T-cell (primary cell): ENCODE data around the gene PRPF4. TPM values are rescaled to one million over a fixed set of nuclear protein-coding genes. Genes with fewer than 3 reads are reported as not detected.
"Not testable (repeated sequence)": the region's sequence is repeated elsewhere in the genome, so short reads cannot be mapped to it uniquely, and the experiment has no call there.

ENCODE experiments used
- ATAC-seq, 4 experiments: fragments of 200-7000 bp in 3 of 4; fragments of 150-1000 bp in 1 of 4; cut with Tn5 transposase; replicated peaks in 1 of 4; 1 replicate in 3 of 4; 2 replicates in 1 of 4; pipeline ENCODE4 v1.10.0; 2021; ENCODE audit warnings: moderate library complexity in 3 of 4, mild to moderate bottlenecking in 2 of 4, moderate number of reproducible peaks in 1 of 4
- CTCF ChIA-PET, 2 donors: fragments of 300-600 bp; sonication (Branson Sonifier 250); formaldehyde crosslinking; loops; one replicate each; lab custom pipeline; 2022; ENCODE audit warnings: antibody characterized with exemption in 2 of 2; lab: Charles Lee
- POLR2A ChIA-PET, 2 donors: fragments of 300-600 bp; sonication (Branson Sonifier 250); formaldehyde crosslinking; loops; one replicate each; lab custom pipeline; 2022; ENCODE audit warnings: antibody characterized with exemption in 2 of 2; lab: Charles Lee
- DNase-seq, 35 experiments: peaks; one replicate each; pipeline versions ENCODE4 v3.0.0 to v3.0.0-alpha.2; 2013 to 2023
- H3K27ac ChIP-seq: one replicate; pipeline ENCODE4 v1.5.1; 2013; ENCODE audit warnings: low read length
- H3K27me3 ChIP-seq, 2 experiments: replicated peaks in 1 of 2; 1 replicate in 1 of 2; 2 replicates in 1 of 2; pipeline versions ENCODE4 v1.6.1 to v1.7.0; 2013; ENCODE audit warnings: low read length in 1 of 2, mixed read lengths in 1 of 2; ENCODE audit not compliant: control insufficient read depth in 2 of 2, insufficient read depth in 2 of 2; ENCODE audit errors: extremely low read depth in 1 of 2
- H3K36me3 ChIP-seq, 2 donors: 1 replicate in 1 of 2; 2 replicates in 1 of 2; pipeline versions ENCODE4 v1.6.1 to v1.7.0; 2013; ENCODE audit warnings: low read length in 1 of 2; ENCODE audit not compliant: control insufficient read depth in 2 of 2, insufficient read depth in 1 of 2; ENCODE audit errors: extremely low read depth in 1 of 2
- H3K4me1 ChIP-seq, 2 experiments: 1 replicate in 1 of 2; 2 replicates in 1 of 2; pipeline versions ENCODE4 v1.6.1 to v1.7.0; 2013; ENCODE audit warnings: low read length in 2 of 2, mixed read lengths in 1 of 2; ENCODE audit not compliant: insufficient read depth in 2 of 2, control insufficient read depth in 1 of 2; ENCODE audit errors: extremely low read depth in 1 of 2
- H3K4me3 ChIP-seq, 2 donors: 1 replicate in 1 of 2; 2 replicates in 1 of 2; pipeline versions ENCODE4 v1.5.1 to v1.7.0; 2013; ENCODE audit warnings: mild to moderate bottlenecking in 2 of 2, low read length in 1 of 2, moderate library complexity in 1 of 2; ENCODE audit not compliant: control insufficient read depth in 1 of 2; ENCODE audit errors: extremely low read depth in 1 of 2
- H3K9me3 ChIP-seq: 2 replicates; pipeline ENCODE4 v1.7.0; 2013
- H3K27ac Mint-ChIP-seq, 2 donors: one replicate each; pipeline ENCODE4 v1.8.0; 2020 to 2021; ENCODE audit warnings: mild to moderate bottlenecking in 2 of 2, mixed read lengths in 2 of 2
- H3K27me3 Mint-ChIP-seq, 2 donors: one replicate each; pipeline ENCODE4 v1.8.0; 2021 to 2022; ENCODE audit warnings: mixed read lengths in 2 of 2
- H3K36me3 Mint-ChIP-seq: one replicate; pipeline ENCODE4 v1.8.0; 2021; ENCODE audit warnings: mixed read lengths
- H3K4me1 Mint-ChIP-seq, 3 donors: one replicate each; pipeline ENCODE4 v1.8.0; 2020 to 2022; ENCODE audit warnings: mixed read lengths in 3 of 3, mild to moderate bottlenecking in 1 of 3
- H3K4me3 Mint-ChIP-seq, 3 donors: one replicate each; pipeline ENCODE4 v1.8.0; 2020 to 2022; ENCODE audit warnings: mild to moderate bottlenecking in 3 of 3, mixed read lengths in 3 of 3, moderate library complexity in 3 of 3
- H3K9me3 Mint-ChIP-seq, 3 donors: one replicate each; pipeline ENCODE4 v1.8.0; 2020 to 2022; ENCODE audit warnings: mixed read lengths in 3 of 3
- WGBS: methylation state at CpG from one replicate; pipeline ENCODE4 v1.1.5; 2013; ENCODE audit warnings: missing lambda C conversion rate; ENCODE audit not compliant: insufficient coverage; 5-methylcytosine and 5-hydroxymethylcytosine counted together
- total RNA-seq, 35 experiments: library from RNA in 6 of 35; stranded (reverse) in 6 of 35; fragments of 120-200 nt in 1 of 35; gene quantifications; one replicate each; pipeline versions ENCODE4 v1.2.1 to v1.2.4 and lab custom pipeline; 2013 to 2026

The PRPF4 gene
- total RNA-seq, 5 donors from 2014 or later (not counting 1 experiment from before 2014, with no cell fraction given), result 16.6 to 24.4 (median 21.1) TPM

DNA sequence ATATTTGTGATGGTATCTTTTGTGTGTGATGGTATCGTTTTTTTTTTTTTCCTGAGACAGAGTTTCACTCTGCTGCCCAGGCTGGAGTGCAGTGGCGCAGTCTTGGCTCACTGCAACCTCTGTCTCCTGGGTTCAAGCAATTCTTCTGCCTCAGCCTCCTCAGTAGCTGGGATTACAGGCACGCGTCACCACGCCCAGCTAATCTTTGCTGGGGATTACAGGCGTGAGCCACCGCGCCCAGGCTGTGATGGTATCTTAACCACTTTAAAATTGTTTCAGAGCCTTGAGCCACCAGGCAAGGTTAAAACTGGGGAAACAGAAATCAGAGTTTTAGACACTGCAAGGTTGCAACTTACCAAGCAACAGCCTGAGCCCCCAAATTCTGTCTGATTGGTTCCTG is 20.8 kb downstream of the PRPF4 start:
- H3K4me3 ChIP-seq, H3K27me3 Mint-ChIP-seq, DNase-seq, H3K27ac Mint-ChIP-seq, H3K9me3 ChIP-seq, H3K4me1 Mint-ChIP-seq, H3K27ac ChIP-seq, H3K4me1 ChIP-seq, H3K4me3 Mint-ChIP-seq, H3K9me3 Mint-ChIP-seq, CTCF ChIA-PET, ATAC-seq: not testable (repeated sequence)
- H3K36me3 ChIP-seq, result peaks cover 0 to 22% of the 10 kb centered on the region in 2 donors
- peaks cover 11% of the 10 kb centered on the region for H3K36me3 Mint-ChIP-seq
- POLR2A ChIA-PET, result interaction anchor here in 1 of 2 donors (0.7 kb wide), 1 partner anchor 146 kb away, joined by 3 read pairs; the partner anchor contains the start of gene SLC31A2
- 95% methylated on average over 3 of the region's 8 CpGs for WGBS
- H3K27me3 ChIP-seq, result peaks cover 0 to 11% of the 10 kb centered on the region in 2 experiments

DNA sequence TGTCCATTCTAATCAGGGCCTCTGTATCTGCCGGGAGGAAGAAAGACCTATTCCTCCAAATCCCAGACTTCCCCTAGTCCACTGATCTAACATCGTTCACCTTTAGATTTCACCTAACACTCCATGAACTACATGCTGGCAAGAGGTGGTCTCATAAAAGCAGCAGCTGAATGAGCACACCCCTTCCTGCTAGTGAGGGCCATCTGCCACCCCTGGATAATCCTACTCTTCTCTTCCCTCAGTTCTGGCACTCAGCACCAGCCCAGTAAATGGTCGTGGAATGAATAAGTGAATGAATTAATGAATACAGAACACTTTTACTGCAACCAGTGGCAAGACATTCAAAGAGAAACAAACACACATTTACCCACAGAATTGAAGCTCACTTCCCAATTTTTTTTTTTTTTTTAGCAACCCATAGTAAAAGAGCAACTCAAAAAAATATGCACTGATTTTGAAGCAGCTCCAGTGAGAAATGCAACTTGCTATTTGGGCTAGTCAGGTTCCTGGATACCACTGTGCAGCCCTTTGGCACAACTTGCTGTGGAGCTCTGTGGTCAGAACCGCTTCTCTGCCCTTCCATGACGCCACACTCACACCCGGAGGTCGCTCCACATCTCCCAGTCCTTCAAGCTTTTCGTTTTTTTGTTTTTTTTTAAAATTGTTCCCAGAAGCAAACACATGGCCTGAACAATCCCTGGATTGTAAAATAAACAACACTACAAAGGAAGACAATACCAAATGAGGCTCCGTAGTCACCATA is 21.5 kb downstream of the PRPF4 start:
- Histone ChIP-seq H3K4me1 (no peaks in the 10 kb centered on the region), H3K9me3 (no peaks in the 10 kb centered on the region), H3K36me3 (peaks cover 0 to 15% of the 10 kb centered on the region in 2 donors), H3K27me3 (peaks cover 0 to 11% of the 10 kb centered on the region in 2 experiments), H3K27ac (no peak overlapping the region), H3K4me3 (no peak overlapping the region)
- peaks cover 6% of the 10 kb centered on the region for H3K36me3 Mint-ChIP-seq
- no peaks in the 10 kb centered on the region for H3K4me1 Mint-ChIP-seq
- no peaks in the 10 kb centered on the region for H3K9me3 Mint-ChIP-seq
- H3K27ac Mint-ChIP-seq, result no peak overlapping the region
- WGBS, result 72% methylated on average over 5 of the region's 9 CpGs
- no peaks in the 10 kb centered on the region for H3K27me3 Mint-ChIP-seq
- no peak overlapping the region for H3K4me3 Mint-ChIP-seq
- POLR2A ChIA-PET, result interaction anchor here in 1 of 2 donors (0.5 to 0.7 kb wide), 2 partner anchors 11 to 146 kb away, joined by 3 read pairs; partner anchors contain the start of gene SLC31A2
- CTCF ChIA-PET, result interaction anchor here in 1 of 2 donors (0.6 to 0.8 kb wide), 2 partner anchors 13 to 1024 kb away, joined by 3 read pairs; no protein-coding TSS in a partner anchor
- ATAC-seq (no peak), DNase-seq (no peak)

DNA sequence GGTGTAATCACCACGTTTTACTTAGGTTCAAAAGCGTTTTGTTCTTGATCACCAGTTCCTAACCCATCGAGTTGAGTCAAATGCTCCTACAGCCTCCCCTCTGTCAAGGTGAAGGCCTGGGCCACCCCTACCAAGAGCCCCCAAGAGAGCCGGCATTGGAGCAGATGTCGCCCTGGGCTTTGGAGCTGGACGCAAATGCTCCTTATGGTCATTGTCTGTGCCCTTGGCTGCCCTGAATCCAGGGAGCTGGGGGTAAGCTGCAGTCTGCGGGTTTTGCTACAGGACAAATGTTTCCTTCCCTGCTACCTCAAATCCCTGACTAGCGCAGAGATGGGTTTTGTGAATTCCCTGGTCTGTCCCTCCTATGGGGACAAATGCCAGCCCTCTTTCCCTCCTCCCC is 22.9 kb downstream of the PRPF4 start:
- ATAC-seq (no peak), DNase-seq (no peak)
- Mint-ChIP-seq H3K4me1 (no peaks in the 10 kb centered on the region), H3K36me3 (no peaks in the 10 kb centered on the region), H3K9me3 (no peaks in the 10 kb centered on the region), H3K27me3 (peaks cover 0 to 5% of the 10 kb centered on the region in 2 donors), H3K4me3 (no peak overlapping the region), H3K27ac (no peak overlapping the region)
- no peak overlapping the region for H3K27ac ChIP-seq
- H3K4me3 ChIP-seq, result no peak overlapping the region
- CTCF ChIA-PET, result interaction anchor here in 1 of 2 donors (0.6 kb wide), 1 partner anchor 15 kb away, joined by 4 read pairs; no protein-coding TSS in a partner anchor
- WGBS, result 86% methylated on average over 8 of the region's 8 CpGs
- H3K4me1 ChIP-seq, result no peaks in the 10 kb centered on the region
- peaks cover 0 to 11% of the 10 kb centered on the region in 2 experiments for H3K27me3 ChIP-seq
- peaks cover 0 to 4% of the 10 kb centered on the region in 2 donors for H3K36me3 ChIP-seq
- H3K9me3 ChIP-seq, result no peaks in the 10 kb centered on the region
- POLR2A ChIA-PET, result no interaction called here

- ChIA-PET CTCF (interaction anchor here in 1 of 2 donors (0.6 kb wide), 1 partner anchor 16 kb away, joined by 4 read pairs; no protein-coding TSS in a partner anchor), POLR2A (no interaction called here)
- Mint-ChIP-seq H3K27ac (no peak overlapping the region), H3K4me1 (no peaks in the 10 kb centered on the region), H3K4me3 (no peak overlapping the region), H3K27me3 (peaks cover 0 to 7% of the 10 kb centered on the region in 2 donors), H3K36me3 (no peaks in the 10 kb centered on the region), H3K9me3 (no peaks in the 10 kb centered on the region)
- no peak for DNase-seq
- H3K4me3 ChIP-seq, result no peak overlapping the region
- no peaks in the 10 kb centered on the region for H3K9me3 ChIP-seq
- 90% methylated on average over 9 of the region's 15 CpGs for WGBS
- no peak for ATAC-seq
- peaks cover 0 to 11% of the 10 kb centered on the region in 2 experiments for H3K27me3 ChIP-seq
- H3K36me3 ChIP-seq, result peaks cover 0 to under 1% of the 10 kb centered on the region in 2 donors
- H3K27ac ChIP-seq, result no peak overlapping the region
- H3K4me1 ChIP-seq, result no peaks in the 10 kb centered on the region
Measured at GRCh38 chr9:113298924-113299770, 23.7 kb downstream of the PRPF4 start.

DNA sequence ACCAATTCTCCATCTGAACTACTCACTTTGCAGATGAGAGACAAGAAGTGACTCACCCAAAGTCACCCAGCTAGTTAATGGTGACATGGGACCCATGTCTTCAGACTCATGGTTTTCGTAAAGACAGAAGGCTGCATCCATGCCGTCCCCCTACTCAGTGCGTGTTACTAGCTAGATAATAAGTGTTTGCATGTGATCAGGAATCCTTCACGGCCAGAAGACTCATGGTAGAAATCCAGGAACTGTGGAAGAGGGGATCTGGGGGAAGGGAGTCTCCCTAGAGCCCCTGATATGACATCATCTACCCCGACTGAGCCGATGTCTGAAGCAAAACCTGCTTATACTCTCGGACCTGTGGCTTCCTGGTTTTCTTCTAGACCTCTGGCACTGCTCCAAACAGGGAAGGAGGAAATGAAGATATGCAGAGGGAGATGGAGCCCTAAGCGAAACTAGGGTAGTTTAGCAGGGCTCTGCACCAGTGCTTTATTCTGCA is 24.4 kb downstream of the PRPF4 start:
- Histone ChIP-seq H3K36me3 (no peaks in the 10 kb centered on the region), H3K4me3 (no peak overlapping the region), H3K4me1 (no peaks in the 10 kb centered on the region), H3K27me3 (peaks cover 0 to 13% of the 10 kb centered on the region in 2 experiments), H3K9me3 (no peaks in the 10 kb centered on the region), H3K27ac (no peak overlapping the region)
- Mint-ChIP-seq H3K9me3 (no peaks in the 10 kb centered on the region), H3K27me3 (peaks cover 0 to 7% of the 10 kb centered on the region in 2 donors), H3K4me1 (no peaks in the 10 kb centered on the region), H3K4me3 (no peak overlapping the region), H3K27ac (no peak overlapping the region), H3K36me3 (no peaks in the 10 kb centered on the region)
- ATAC-seq (no peak), DNase-seq (no peak)
- CTCF ChIA-PET, result interaction anchor here in 1 of 2 donors (0.5 kb wide), 1 partner anchor 1382 kb away, joined by 3 read pairs; no protein-coding TSS in a partner anchor
- 84% methylated on average over 4 of the region's 8 CpGs for WGBS
- POLR2A ChIA-PET, result no interaction called here

DNA sequence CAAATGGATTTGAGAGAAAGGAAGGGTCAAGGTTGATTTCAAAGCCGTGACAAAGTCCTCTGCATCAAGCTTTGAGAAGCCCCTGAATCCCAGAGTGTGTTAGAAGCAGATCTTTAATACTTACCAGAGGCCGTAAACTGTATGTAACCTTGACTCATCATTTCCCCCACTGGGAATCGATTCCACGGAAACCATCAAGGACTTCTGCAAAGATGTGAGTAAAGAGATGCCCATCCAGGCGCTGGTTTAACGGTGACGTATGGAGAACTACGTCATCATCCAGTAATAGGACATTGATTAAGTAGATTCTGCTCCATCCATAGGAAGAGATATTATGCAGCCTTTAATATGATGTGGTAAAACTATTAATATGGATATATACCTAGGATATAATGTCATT is 26.1 kb downstream of the PRPF4 start:
- DNase-seq (no peak), ATAC-seq (no peak)
- no peaks in the 10 kb centered on the region for H3K4me1 ChIP-seq
- no peak overlapping the region for H3K27ac ChIP-seq
- Mint-ChIP-seq H3K9me3 (no peaks in the 10 kb centered on the region), H3K27me3 (peaks cover 0 to 10% of the 10 kb centered on the region in 2 donors), H3K27ac (no peak overlapping the region), H3K4me1 (no peaks in the 10 kb centered on the region), H3K4me3 (no peak overlapping the region), H3K36me3 (no peaks in the 10 kb centered on the region)
- POLR2A ChIA-PET, result no interaction called here
- no peaks in the 10 kb centered on the region for H3K9me3 ChIP-seq
- H3K4me3 ChIP-seq, result no peak overlapping the region
- CTCF ChIA-PET, result no interaction called here
- WGBS, result 90% methylated on average over 5 of the region's 8 CpGs
- peaks cover 0 to 15% of the 10 kb centered on the region in 2 experiments for H3K27me3 ChIP-seq
- no peaks in the 10 kb centered on the region for H3K36me3 ChIP-seq
